ENCODE measurements around the gene ANKH.

The ANKH gene

DNA sequence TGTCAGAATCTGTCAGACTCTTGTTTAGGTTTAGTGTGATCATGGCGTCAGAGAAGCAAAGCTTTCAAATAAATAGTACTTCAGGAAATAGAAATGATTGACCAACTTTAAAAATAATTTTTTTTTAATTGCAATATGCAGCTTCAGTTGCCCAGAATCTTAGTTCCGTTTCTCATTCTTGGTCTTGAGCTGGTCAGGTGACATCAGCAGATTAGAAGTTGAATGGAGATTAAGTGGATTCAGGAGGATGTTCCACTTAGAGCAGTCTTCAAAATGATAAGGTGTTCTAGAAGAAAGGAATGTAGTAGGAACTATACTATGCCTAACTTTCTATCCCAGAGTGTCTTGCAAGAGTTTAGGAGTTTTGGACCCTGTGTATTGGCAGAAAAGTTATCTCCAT lies 176.4 kb downstream of the ANKH start:
- TF ChIP-seq CTCF (conservative IDR thresholded peaks at IDR 0.05; ENCODE audit: low read depth, low read length), result no peak
- no peak overlapping the region for H3K4me3 ChIP-seq (ENCODE audit: low read length)
- no peak for DNase-seq (ENCODE audit: low read depth)

DNA sequence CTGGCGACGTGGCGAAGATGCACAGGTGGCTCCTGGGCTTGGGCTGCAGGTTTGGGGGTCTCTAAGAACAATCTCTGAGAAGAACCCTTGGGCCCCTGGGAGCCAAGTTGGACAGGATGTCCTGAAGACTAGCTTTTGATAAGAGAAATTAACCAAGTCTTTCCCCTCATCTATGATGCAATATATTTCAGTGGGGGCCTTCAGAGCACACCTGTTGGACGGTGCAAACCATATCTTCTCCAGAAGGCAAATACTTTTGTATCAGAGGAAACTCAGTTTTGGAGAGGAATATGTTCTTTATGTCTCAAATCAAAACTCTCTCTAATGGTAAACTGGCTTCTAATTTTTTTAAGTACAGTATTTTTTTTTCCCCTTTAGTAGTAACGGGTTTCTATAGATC lies 178.5 kb downstream of the ANKH start:
- DNase-seq (ENCODE audit: low read depth), result no peak
- no peak for TF ChIP-seq CTCF (conservative IDR thresholded peaks at IDR 0.05; ENCODE audit: low read depth, low read length)
- no peak overlapping the region for H3K4me3 ChIP-seq (ENCODE audit: low read length)

DNA sequence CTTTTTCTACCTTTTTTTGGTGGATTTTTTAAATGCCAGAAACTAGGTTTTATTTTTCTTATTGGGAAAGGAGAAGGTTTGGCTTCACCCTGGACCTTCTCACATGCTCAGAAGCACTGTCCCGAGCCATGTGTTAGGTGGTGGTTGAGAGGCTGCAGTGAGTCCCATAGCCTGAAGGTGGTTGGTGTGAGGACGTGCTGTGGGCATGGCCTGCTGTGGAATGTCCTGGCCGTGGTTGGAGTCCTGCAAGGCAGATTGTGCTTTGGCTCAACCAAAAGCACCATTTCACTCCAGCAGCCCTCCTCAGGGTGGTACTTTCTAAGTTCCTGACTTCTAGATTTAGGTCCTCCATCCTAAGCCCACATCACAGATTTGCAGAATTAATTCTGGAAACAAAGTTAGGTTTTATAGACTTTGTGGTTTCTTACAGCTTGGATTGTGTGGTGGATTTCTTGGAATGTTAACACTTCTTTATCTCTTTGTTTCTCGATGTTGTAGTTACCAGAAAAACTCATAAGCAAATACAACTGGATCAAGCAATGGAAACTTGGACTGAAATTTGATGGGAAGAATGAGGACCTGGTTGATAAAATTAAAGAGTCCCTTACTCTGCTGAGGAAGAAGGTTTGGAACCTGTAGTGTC lies 184.4 kb downstream of the ANKH start:
- no peak for TF ChIP-seq CTCF (conservative IDR thresholded peaks at IDR 0.05; ENCODE audit: low read depth, low read length)
- no peak for DNase-seq (ENCODE audit: low read depth)
- no peak overlapping the region for H3K4me3 ChIP-seq (ENCODE audit: low read length)

- no peak overlapping the region for H3K4me3 ChIP-seq (ENCODE audit: low read length)
- DNase-seq (ENCODE audit: low read depth), result no peak
- no peak for TF ChIP-seq CTCF (conservative IDR thresholded peaks at IDR 0.05; ENCODE audit: low read depth, low read length)
These were observed 185.1 kb downstream of the ANKH start for GRCh38 chr5:14686517-14686916.

- H3K4me3 ChIP-seq (ENCODE audit: low read length), result no peak overlapping the region
- peak; percentile 76 for TF ChIP-seq CTCF (conservative IDR thresholded peaks at IDR 0.05; ENCODE audit: low read depth, low read length)
- no peak for DNase-seq (ENCODE audit: low read depth)
These were observed 185.8 kb downstream of the ANKH start for GRCh38 chr5:14685757-14686156.

- H3K4me3 ChIP-seq (ENCODE audit: low read length), result no peak overlapping the region
- TF ChIP-seq CTCF (conservative IDR thresholded peaks at IDR 0.05; ENCODE audit: low read depth, low read length), result no peak
- no peak for DNase-seq (ENCODE audit: low read depth)
These were observed 186.8 kb downstream of the ANKH start for GRCh38 chr5:14684757-14685156.

- no peak for DNase-seq (ENCODE audit: low read depth)
- H3K4me3 ChIP-seq (ENCODE audit: low read length), result no peak overlapping the region
- TF ChIP-seq CTCF (conservative IDR thresholded peaks at IDR 0.05; ENCODE audit: low read depth, low read length), result no peak
These were observed 187.6 kb downstream of the ANKH start for GRCh38 chr5:14683906-14684455.
